ENCODE data around the gene TSPAN18. TPM values are rescaled to one million over a fixed set of nuclear protein-coding genes. Genes with fewer than 3 reads are reported as not detected.

The TSPAN18 gene
- polyA plus RNA-seq, 3 donors = 48.8 to 58.2 (median 58.0) TPM

GRCh38 chr11:44848203-44848962 lies 121.6 kb downstream of the TSPAN18 start:
- DNase-seq (ENCODE audit: extremely low read depth in 1 of 11, low read depth in 9 of 11, low spot score in 4 of 11) = no peak

DNA sequence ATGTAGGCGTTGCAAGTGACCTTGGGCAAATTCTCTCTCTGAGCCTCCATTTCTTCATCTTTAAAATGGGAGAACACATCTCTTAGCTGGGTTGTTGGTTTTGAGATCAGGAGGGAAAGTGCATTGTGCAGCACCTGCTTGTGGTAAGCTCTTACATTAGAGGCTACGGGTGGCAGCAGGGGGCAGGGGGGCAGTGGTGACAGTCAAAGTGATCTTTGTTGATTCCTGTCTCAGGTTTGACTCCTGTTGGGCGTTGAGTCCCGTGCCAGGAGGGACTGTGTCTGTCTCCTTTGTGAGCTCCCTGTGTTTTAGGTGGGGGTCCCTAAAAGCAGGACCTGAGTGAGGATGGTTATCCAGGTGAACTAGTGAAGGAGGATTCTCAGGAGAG lies 122.2 kb downstream of the TSPAN18 start:
- DNase-seq (ENCODE audit: extremely low read depth in 1 of 11, low read depth in 9 of 11, low spot score in 4 of 11) = no peak

GRCh38 chr11:44849424-44849823 lies 122.7 kb downstream of the TSPAN18 start:
- DNase-seq (ENCODE audit: extremely low read depth in 1 of 11, low read depth in 9 of 11, low spot score in 4 of 11) = no peak

- DNase-seq (ENCODE audit: extremely low read depth in 1 of 11, low read depth in 9 of 11, low spot score in 4 of 11) = no peak
Measured at GRCh38 chr11:44849922-44850321, 123.2 kb downstream of the TSPAN18 start.

- no peak for DNase-seq (ENCODE audit: extremely low read depth in 1 of 11, low read depth in 9 of 11, low spot score in 4 of 11)
Measured at GRCh38 chr11:44851496-44851895, 124.7 kb downstream of the TSPAN18 start.

GRCh38 chr11:44852159-44852747 lies 125.5 kb downstream of the TSPAN18 start:
- DNase-seq (ENCODE audit: extremely low read depth in 1 of 11, low read depth in 9 of 11, low spot score in 4 of 11) = no peak

DNA sequence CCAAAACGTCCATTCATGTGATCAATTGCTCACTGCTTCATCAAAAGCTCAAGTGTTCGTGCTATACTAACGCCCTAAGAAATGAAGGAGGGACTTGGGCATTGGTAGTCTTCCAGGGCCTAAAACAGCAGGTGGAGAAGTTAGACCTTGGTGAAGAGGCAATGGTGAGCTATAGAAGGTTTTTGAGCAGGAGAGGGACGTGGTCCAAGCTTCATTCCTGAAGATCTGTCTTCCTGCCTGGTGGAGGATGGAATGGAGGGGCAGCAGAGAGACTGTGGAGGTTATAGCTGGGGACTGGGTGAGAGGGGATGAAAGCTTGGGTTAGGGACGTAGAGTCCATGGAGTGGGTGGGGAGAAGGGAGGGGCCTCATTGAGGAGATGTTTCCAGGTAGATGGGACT lies 126.2 kb downstream of the TSPAN18 start:
- DNase-seq (ENCODE audit: extremely low read depth in 1 of 11, low read depth in 9 of 11, low spot score in 4 of 11) = no peak

DNA sequence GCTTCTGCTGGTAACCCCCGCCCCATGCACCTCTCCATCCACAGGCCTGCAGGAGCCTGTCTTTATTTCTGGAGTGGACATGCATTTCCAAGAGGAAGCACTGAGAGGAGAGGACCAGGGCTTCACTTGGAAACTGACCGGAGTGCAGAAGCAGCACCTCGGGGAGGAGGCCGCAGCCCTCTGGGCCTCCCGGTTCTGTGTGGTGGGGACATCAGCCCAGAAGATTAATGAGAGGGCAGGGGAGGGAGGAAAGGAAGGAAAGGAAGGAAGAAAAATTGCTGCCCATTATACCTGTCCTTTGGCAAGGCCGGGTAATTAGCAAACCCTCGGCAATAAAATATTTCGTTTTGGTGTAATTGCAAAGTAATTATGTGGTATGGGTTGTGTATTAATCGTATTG lies 126.9 kb downstream of the TSPAN18 start:
- DNase-seq (ENCODE audit: extremely low read depth in 1 of 11, low read depth in 9 of 11, low spot score in 4 of 11) = no peak

GRCh38 chr11:44854086-44854485 lies 127.3 kb downstream of the TSPAN18 start:
- DNase-seq (ENCODE audit: extremely low read depth in 1 of 11, low read depth in 9 of 11, low spot score in 4 of 11) = no peak

DNA sequence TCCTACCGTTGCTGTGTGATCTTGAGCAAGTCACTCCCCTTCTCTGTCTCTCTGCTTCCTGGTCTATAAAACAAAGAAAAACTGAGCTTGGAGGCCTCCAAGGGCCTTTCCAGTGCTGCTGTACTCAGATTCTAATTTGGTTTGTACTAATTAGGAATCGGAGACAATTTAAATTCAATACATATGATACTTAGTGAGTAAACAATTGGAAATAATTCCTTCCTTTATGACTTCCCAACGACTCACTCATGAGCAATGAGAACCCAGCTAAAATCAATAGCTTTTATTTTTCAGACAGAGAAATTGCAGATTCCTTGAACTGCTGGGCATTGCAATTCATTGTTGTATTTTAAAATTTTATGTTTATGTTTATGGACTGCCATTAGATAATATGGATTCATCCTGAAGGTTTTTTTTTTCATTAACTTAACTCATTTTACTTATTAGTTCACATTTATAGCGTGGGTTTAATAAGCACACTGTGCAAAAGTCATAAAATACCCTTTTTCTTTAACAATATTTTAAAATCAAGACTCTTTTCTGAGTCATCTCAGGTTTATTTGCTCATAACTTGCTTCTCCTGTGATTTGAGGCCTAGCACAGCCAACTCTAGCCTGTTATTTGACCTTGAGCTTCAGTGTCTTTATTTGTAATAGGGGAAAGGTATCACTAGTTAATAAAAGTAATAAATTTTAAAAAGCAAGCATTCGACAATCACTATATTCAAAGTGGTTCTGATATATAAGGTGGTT lies 128.2 kb downstream of the TSPAN18 start:
- DNase-seq (ENCODE audit: extremely low read depth in 1 of 11, low read depth in 9 of 11, low spot score in 4 of 11) = no peak

- DNase-seq (ENCODE audit: extremely low read depth in 1 of 11, low read depth in 9 of 11, low spot score in 4 of 11) = no peak
Measured at GRCh38 chr11:44855493-44855849, 128.7 kb downstream of the TSPAN18 start.

GRCh38 chr11:44857490-44858090 lies 130.8 kb downstream of the TSPAN18 start:
- DNase-seq (ENCODE audit: extremely low read depth in 1 of 11, low read depth in 9 of 11, low spot score in 4 of 11) = no peak

- DNase-seq (ENCODE audit: extremely low read depth in 1 of 11, low read depth in 9 of 11, low spot score in 4 of 11) = no peak
Measured at GRCh38 chr11:44858796-44859527, 132.2 kb downstream of the TSPAN18 start.

DNA sequence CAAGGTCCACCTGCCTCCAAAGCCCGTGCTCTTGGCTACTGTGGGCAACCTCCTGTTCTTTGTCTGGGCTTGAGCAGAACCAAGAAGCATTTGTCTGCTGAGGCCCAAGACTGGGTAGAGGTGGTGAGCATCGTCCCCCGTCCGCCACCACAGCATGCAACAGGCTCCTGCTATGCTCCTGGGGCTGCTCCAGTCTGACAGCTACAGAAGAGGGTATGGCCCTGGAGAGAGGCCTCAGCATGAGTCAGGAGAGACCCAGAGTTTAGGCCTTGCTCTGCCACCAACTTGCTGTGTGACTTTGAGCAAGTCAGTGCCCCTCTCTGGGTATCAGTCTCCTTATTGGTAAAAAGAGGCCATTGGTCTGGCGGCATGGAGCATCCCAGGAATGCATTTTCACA lies 132.8 kb downstream of the TSPAN18 start:
- DNase-seq (ENCODE audit: extremely low read depth in 1 of 11, low read depth in 9 of 11, low spot score in 4 of 11) = no peak

GRCh38 chr11:44860346-44860745 lies 133.6 kb downstream of the TSPAN18 start:
- DNase-seq (ENCODE audit: extremely low read depth in 1 of 11, low read depth in 9 of 11, low spot score in 4 of 11) = no peak

- no peak for DNase-seq (ENCODE audit: extremely low read depth in 1 of 11, low read depth in 9 of 11, low spot score in 4 of 11)
Measured at GRCh38 chr11:44861849-44862557, 135.2 kb downstream of the TSPAN18 start.

GRCh38 chr11:44862558-44863101 lies 135.9 kb downstream of the TSPAN18 start:
- DNase-seq (ENCODE audit: extremely low read depth in 1 of 11, low read depth in 9 of 11, low spot score in 4 of 11) = no peak

- no peak for DNase-seq (ENCODE audit: extremely low read depth in 1 of 11, low read depth in 9 of 11, low spot score in 4 of 11)
Measured at GRCh38 chr11:44863231-44863630, 136.5 kb downstream of the TSPAN18 start.

All from renal cortex interstitium (tissue), 11 donors.